Common myeloid progenitor, CD34-positive (primary cell): Measurements from ENCODE around the gene MBD5.
A peak's percentile ranks its signal among the peaks of the same experiment; 100 is the strongest.

ENCODE experiments used
- CTCF ChIA-PET: fragments of 350-600 bp; sonication (Branson Sonifier 250); formaldehyde crosslinking; loops from one replicate; lab custom pipeline; 2021; ENCODE audit warnings: antibody characterized with exemption; lab: Charles Lee
- POLR2A ChIA-PET: fragments of 350-600 bp; sonication (Branson Sonifier 250); formaldehyde crosslinking; loops from one replicate; lab custom pipeline; 2021; ENCODE audit warnings: antibody characterized with exemption; lab: Charles Lee
- DNase-seq, 3 donors: peaks; one replicate each; pipeline versions ENCODE4 v3.0.0 to v3.0.0-alpha.2; 2013
- H3K27ac ChIP-seq, 2 experiments: 1 replicate in 1 of 2; 2 replicates in 1 of 2; pipeline ENCODE4 v1.7.0; 2013; ENCODE audit warnings: inconsistent platforms in 2 of 2, low read length in 2 of 2, mild to moderate bottlenecking in 2 of 2, low read depth in 1 of 2, moderate library complexity in 1 of 2; ENCODE audit not compliant: severe bottlenecking in 2 of 2, insufficient read depth in 1 of 2, poor library complexity in 1 of 2
- H3K27me3 ChIP-seq, 5 experiments: replicated peaks in 2 of 5; 1 replicate in 3 of 5; 2 replicates in 2 of 5; pipeline versions ENCODE4 v1.6.1 to v1.7.0; 2013; ENCODE audit warnings: low read length in 4 of 5, mild to moderate bottlenecking in 2 of 5, moderate library complexity in 2 of 5, inconsistent platforms in 1 of 5; ENCODE audit not compliant: insufficient read depth in 5 of 5, control insufficient read depth in 4 of 5
- H3K36me3 ChIP-seq, 4 experiments: 1 replicate in 2 of 4; 2 replicates in 2 of 4; pipeline versions ENCODE4 v1.6.1 to v1.7.0; 2013; ENCODE audit warnings: low read length in 3 of 4, control low read depth in 1 of 4, mild to moderate bottlenecking in 1 of 4; ENCODE audit not compliant: control insufficient read depth in 4 of 4, insufficient read depth in 4 of 4
- H3K4me1 ChIP-seq, 4 experiments: 1 replicate in 3 of 4; 2 replicates in 1 of 4; pipeline versions ENCODE4 v1.6.1 to v1.7.1; 2013; ENCODE audit warnings: low read length in 3 of 4, mild to moderate bottlenecking in 3 of 4, control low read depth in 1 of 4, inconsistent platforms in 1 of 4, moderate library complexity in 1 of 4; ENCODE audit not compliant: control insufficient read depth in 4 of 4, insufficient read depth in 4 of 4; ENCODE audit errors: control extremely low read depth in 1 of 4
- H3K4me3 ChIP-seq, 7 experiments: 1 replicate in 4 of 7; 2 replicates in 3 of 7; pipeline versions ENCODE4 v1.5.1 to v1.7.0; 2013; ENCODE audit warnings: mild to moderate bottlenecking in 7 of 7, low read length in 6 of 7, moderate library complexity in 6 of 7, inconsistent platforms in 2 of 7, low read depth in 2 of 7, control low read depth in 1 of 7; ENCODE audit not compliant: insufficient read depth in 4 of 7, control insufficient read depth in 1 of 7; ENCODE audit errors: extremely low read depth in 1 of 7
- H3K9me3 ChIP-seq, 5 experiments: 1 replicate in 4 of 5; 2 replicates in 1 of 5; pipeline versions ENCODE4 v1.6.1 to v1.7.1; 2013; ENCODE audit warnings: low read length in 4 of 5, mild to moderate bottlenecking in 2 of 5, inconsistent platforms in 1 of 5, low read depth in 1 of 5, moderate library complexity in 1 of 5; ENCODE audit not compliant: control insufficient read depth in 4 of 5, insufficient read depth in 2 of 5; ENCODE audit errors: control extremely low read depth in 1 of 5
- WGBS: methylation state at CpG from one replicate; pipeline ENCODE4 v1.1.5; 2013; ENCODE audit not compliant: insufficient coverage; 5-methylcytosine and 5-hydroxymethylcytosine counted together

MBD5 gene

DNA sequence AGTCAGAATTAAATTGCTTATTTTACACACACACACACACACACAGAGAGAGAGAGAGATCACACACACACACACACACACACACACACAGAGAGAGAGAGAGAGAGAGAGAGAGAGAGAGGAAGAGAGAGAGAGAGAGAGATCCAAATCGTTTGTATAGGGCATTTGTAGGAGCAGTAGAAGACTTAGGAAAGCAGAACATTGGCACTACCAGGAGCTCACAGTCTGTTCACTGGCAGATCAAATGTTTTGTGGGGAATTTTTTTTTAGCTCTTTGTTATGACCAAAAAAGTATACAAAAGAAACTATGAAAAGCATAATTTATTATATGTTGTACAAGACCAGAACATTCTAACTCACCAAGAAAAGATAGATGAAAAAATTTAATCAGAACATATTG lies 81.8 kb downstream of the MBD5 start:
- POLR2A ChIA-PET, result no interaction called here

DNA sequence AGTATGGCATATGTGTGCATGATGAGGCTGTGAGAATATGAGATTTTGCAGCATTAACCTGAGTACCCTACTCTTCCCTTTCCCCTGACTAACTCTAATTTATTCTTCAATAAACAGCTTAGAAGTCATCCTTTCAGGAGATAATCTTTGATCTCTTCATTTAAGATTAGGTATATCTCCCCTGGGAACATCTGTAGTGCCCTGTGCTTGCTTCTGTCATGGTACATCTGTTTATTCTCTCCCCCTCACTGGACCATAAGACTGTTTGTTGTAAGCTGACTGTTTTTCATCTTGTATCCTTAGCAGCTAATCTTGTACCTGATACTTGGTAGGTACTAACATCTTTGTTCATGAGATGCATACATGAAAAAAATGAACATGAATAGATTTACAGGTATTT lies 83.1 kb downstream of the MBD5 start:
- Histone ChIP-seq H3K27ac (no peak overlapping the region), H3K27me3 (no peaks in the 10 kb centered on the region), H3K36me3 (peaks cover 0 to 3% (median 0%) of the 10 kb centered on the region in 4 experiments), H3K4me1 (no peaks in the 10 kb centered on the region), H3K9me3 (peaks cover 0 to 8% (median 0%) of the 10 kb centered on the region in 5 experiments), H3K4me3 (no peak overlapping the region)
- no peak for DNase-seq
- ChIA-PET POLR2A (no interaction called here), CTCF (no interaction called here)

More for the DNA sequence above, 81.8 kb downstream of the MBD5 start:
- H3K36me3 ChIP-seq, result peaks cover 0 to 1% (median 0%) of the 10 kb centered on the region in 4 experiments
- no peak overlapping the region for H3K4me3 ChIP-seq
- no peak for DNase-seq
- no peaks in the 10 kb centered on the region for H3K4me1 ChIP-seq
- H3K27me3 ChIP-seq, result no peaks in the 10 kb centered on the region
- CTCF ChIA-PET, result interaction anchor here (0.7 kb wide), 1 partner anchor 1017 kb away, joined by 3 read pairs; no protein-coding TSS in a partner anchor
- H3K27ac ChIP-seq, result no peak overlapping the region
- H3K9me3 ChIP-seq, result peaks cover 0 to 5% (median 0%) of the 10 kb centered on the region in 5 experiments
- no CpG with 5 or more reads among the region's 1 CpG for WGBS

GRCh38 chr2:148106331-148106730 lies 85.4 kb downstream of the MBD5 start:
- Histone ChIP-seq H3K4me1 (peaks cover 0 to 3% (median 0%) of the 10 kb centered on the region in 4 experiments), H3K9me3 (peaks cover 0 to 8% (median 0%) of the 10 kb centered on the region in 5 experiments), H3K36me3 (peaks cover 0 to 3% (median 0%) of the 10 kb centered on the region in 4 experiments), H3K27ac (no peak overlapping the region), H3K4me3 (no peak overlapping the region), H3K27me3 (no peaks in the 10 kb centered on the region)
- no peak for DNase-seq
- ChIA-PET CTCF (no interaction called here), POLR2A (no interaction called here)

DNA sequence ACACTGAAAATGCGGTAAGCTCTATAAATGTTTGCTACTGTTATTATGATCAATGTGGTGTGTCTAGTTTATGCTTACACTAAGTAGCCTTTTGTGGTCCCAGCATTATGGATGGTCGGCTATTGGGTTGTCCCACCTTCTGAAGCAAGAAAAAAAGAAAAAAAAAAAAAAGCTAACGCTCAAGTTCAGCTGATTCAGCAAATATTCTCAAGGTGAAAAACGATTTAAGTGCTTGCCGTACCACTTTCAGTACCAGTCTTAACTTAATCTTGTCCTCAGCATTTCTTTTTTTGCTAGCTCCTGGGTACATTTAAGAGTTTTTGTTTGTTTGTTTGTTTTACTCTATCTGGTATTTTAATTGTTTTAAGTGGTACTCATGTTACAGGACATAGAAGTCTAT lies 87.5 kb downstream of the MBD5 start:
- Histone ChIP-seq H3K4me3 (no peak overlapping the region), H3K36me3 (peaks cover 0 to 3% (median 0%) of the 10 kb centered on the region in 4 experiments), H3K27me3 (no peaks in the 10 kb centered on the region), H3K27ac (no peak overlapping the region), H3K9me3 (peaks cover 0 to 8% (median 0%) of the 10 kb centered on the region in 5 experiments), H3K4me1 (peaks cover 0 to 3% (median 0%) of the 10 kb centered on the region in 4 experiments)
- CTCF ChIA-PET, result interaction anchor here (0.6 kb wide), 2 partner anchors 9 to 757 kb away, joined by 3 read pairs; no protein-coding TSS in a partner anchor
- 100% methylated on average over 4 of the region's 5 CpGs for WGBS
- POLR2A ChIA-PET, result no interaction called here
- no peak for DNase-seq

DNA sequence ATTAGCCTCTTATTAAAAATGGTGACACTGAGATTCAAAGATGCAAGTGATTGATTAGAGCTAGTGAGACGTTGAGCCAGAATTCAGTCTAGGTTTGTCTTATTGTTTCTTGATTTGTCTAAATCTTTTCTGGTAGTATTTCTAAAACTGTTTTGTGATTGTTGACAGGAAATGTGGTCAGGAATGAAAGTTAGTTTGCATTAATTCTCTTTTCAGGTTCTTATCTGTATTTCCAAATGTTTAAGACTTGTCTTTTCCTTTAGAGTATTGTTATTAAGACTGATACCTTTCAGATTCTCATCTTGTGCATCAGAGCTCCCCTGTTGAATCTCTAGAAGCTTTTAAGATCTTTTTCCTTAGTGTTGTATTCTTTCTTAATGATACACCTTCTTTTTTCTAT lies 89.3 kb downstream of the MBD5 start:
- CTCF ChIA-PET, result no interaction called here
- Histone ChIP-seq H3K4me3 (no peak overlapping the region), H3K27me3 (no peaks in the 10 kb centered on the region), H3K27ac (no peak overlapping the region), H3K4me1 (peaks cover 0 to 3% (median 0%) of the 10 kb centered on the region in 4 experiments), H3K9me3 (peaks cover 0 to 8% (median 0%) of the 10 kb centered on the region in 5 experiments), H3K36me3 (peaks cover 0 to 3% (median 0%) of the 10 kb centered on the region in 4 experiments)
- POLR2A ChIA-PET, result no interaction called here
- WGBS, result 100% methylated on average over 1 of the region's 1 CpG
- DNase-seq, result peak in 2 of 3 donors; percentile 6 to 42

DNA sequence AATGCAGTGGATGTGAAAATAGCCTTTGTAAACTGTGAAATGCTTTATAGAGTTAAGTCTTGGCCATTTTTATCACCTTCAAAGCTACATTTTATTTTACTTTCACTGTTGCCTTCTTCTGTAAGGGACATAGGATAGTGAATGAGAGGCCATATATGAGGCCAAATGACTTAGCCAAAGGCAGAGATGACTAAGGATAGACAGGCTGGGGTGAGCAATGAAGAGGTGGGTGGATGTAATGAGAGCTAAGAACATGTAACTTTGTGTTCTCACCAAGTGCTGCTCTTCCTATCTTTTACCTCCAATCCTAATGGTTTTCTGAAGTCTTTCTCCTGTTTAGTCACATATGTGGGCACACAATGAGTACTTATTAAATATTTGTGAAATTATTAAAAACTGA lies 101.9 kb downstream of the MBD5 start:
- Histone ChIP-seq H3K27ac (no peak overlapping the region), H3K27me3 (no peaks in the 10 kb centered on the region), H3K36me3 (peaks cover 0 to 2% (median under 1%) of the 10 kb centered on the region in 4 experiments), H3K4me1 (no peaks in the 10 kb centered on the region), H3K9me3 (no peaks in the 10 kb centered on the region), H3K4me3 (no peak overlapping the region)
- POLR2A ChIA-PET, result no interaction called here
- DNase-seq, result no peak
- CTCF ChIA-PET, result no interaction called here

DNA sequence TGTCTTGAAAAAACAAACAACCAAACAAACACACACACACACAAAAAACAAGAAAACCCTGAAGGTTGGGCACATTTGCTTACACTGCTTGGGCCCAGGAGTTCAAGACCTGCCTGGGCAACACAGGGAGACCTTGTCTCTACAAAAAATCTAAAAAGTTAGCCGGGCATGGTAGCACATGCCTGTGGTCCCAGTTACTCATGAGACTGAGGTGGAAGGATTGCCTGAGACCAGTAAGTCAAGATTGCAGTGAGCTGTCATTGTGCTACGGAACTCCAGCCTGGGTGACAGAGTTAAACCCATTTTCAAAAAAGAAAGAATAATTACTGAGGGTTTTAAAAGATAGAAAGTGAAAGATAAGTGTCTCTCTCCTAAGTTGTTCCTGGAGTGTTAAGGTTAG lies 103.4 kb downstream of the MBD5 start:
- Histone ChIP-seq H3K4me1 (no peaks in the 10 kb centered on the region), H3K36me3 (peaks cover 0 to 2% (median 0%) of the 10 kb centered on the region in 4 experiments), H3K4me3 (no peak overlapping the region), H3K27me3 (no peaks in the 10 kb centered on the region), H3K27ac (no peak overlapping the region), H3K9me3 (no peaks in the 10 kb centered on the region)
- ChIA-PET CTCF (no interaction called here), POLR2A (no interaction called here)
- WGBS, result 100% methylated on average over 1 of the region's 2 CpGs
- no peak for DNase-seq
